Body of pancreas (tissue), 4 donors: Measurements from ENCODE around the gene NIN. TPM values are rescaled to one million over a fixed set of nuclear protein-coding genes. Genes with fewer than 3 reads are reported as not detected.
A peak's percentile ranks its signal among the peaks of the same experiment; 100 is the strongest.
"Not testable (repeated sequence)": the region's sequence is repeated elsewhere in the genome, so short reads cannot be mapped to it uniquely, and the experiment has no call there.

Source experiments
- ATAC-seq: fragments of 150-250 bp; one replicate; pipeline ENCODE4 v1.9.1; 2016
- DNase-seq, 4 donors: peaks; one replicate each; pipeline ENCODE4 v3.0.0-alpha.2; 2019
- H3K27ac ChIP-seq, 4 donors: fragments of 200-600 bp; sonication (generic); 1 replicate in 3 of 4; 2 replicates in 1 of 4; pipeline versions ENCODE4 v1.5.1 to v1.6.1; 2016 to 2019; ENCODE audit warnings: mild to moderate bottlenecking in 1 of 4, mixed read lengths in 1 of 4, moderate library complexity in 1 of 4
- H3K27me3 ChIP-seq, 2 donors: fragments of 200-600 bp; sonication (generic); one replicate each; pipeline ENCODE4 v1.6.0; 2016; ENCODE audit warnings: mild to moderate bottlenecking in 1 of 2
- H3K36me3 ChIP-seq, 2 donors: fragments of 200-600 bp; sonication (generic); replicated peaks in 1 of 2; 2 replicates each; pipeline ENCODE4 v1.5.1; 2016; ENCODE audit warnings: low read depth in 2 of 2; ENCODE audit not compliant: insufficient read depth in 1 of 2
- H3K4me1 ChIP-seq: fragments of 200-600 bp; sonication (generic); one replicate; pipeline ENCODE4 v1.6.0; 2016
- H3K4me3 ChIP-seq, 2 donors: fragments of 200-600 bp; sonication (generic); 1 replicate in 1 of 2; 2 replicates in 1 of 2; pipeline ENCODE4 v1.5.1; 2016 to 2019
- H3K9me3 ChIP-seq, 3 donors: fragments of 200-600 bp; sonication (generic); 1 replicate in 2 of 3; 2 replicates in 1 of 3; pipeline ENCODE4 v1.5.1; 2016
- POLR2A ChIP-seq, 3 donors: fragments of 450-650 bp; IDR thresholded peaks; one replicate each; pipeline ENCODE4 v1.6.1; 2016; ENCODE audit warnings: antibody characterized with exemption in 3 of 3, mild to moderate bottlenecking in 2 of 3
- WGBS, 2 donors: methylation state at CpG; one replicate each; pipeline ENCODE4 v1.1.5; 2017; 5-methylcytosine and 5-hydroxymethylcytosine counted together
- intact Hi-C: fragments of 100-400 bp; cut with DNase I; formaldehyde crosslinking; loops from one replicate; pipeline ENCODE4 v1.15.1; 2023
- total RNA-seq, 2 donors: library from RNA; depleted of rRNA; stranded (reverse); fragments of >200 nt; gene quantifications; one replicate each; pipeline ENCODE4 v1.1.0, GENCODE V29; 2016
- TF ChIP-seq, protein P1 (sequence below), 7 experiments: fragments of 450-650 bp in 4 of 7; fragments of 200-600 bp in 3 of 7; sonication (generic) in 3 of 7; IDR thresholded peaks; one replicate each; pipeline ENCODE4 v1.5.1; 2016 to 2019; ENCODE audit warnings: antibody characterized with exemption in 7 of 7

The NIN gene
- total RNA-seq, 2 donors from 2014 or later, result 6.6 to 16.9 TPM

DNA sequence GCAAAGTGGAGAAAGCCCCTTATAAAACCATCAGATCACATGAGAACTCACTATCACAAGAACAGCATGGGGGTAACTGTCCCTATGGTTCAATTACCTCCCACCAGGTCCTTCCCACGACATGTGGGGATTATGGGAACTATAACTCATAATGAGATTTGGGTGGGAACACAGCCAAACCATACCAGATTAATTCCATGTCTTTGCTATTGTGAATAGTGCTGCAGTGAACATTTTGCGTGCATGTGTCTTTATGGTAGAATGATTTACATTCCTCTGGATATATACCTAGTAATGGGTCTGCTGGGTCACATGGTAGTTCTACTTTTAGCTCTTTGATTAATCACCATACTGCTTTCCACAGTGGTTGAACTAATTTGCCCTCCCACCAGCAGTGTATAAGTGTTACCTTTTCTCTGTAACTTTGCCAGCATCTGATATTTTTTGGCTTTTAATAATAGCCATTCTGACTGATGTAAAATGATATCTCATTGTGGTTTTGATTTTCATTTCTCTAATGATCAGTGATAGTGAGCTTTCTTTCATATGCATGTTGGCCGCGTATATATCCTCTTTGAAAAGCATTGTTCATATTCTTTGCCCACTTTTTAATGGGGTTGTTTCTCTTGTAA lies 133.2 kb downstream of the NIN start:
- 76 to 82% methylated on average over 4 of the region's 4 CpGs for WGBS, 2 donors
- H3K9me3 ChIP-seq, result no peaks in the 10 kb centered on the region
- DNase-seq, result no peak
- H3K4me1 ChIP-seq, result no peaks in the 10 kb centered on the region
- no peak overlapping the region for H3K27ac ChIP-seq
- no peak for ATAC-seq
- H3K4me3 ChIP-seq, result no peak overlapping the region
- no peak for TF ChIP-seq POLR2A (IDR thresholded peaks at IDR 0.05)
- TF ChIP-seq, protein P1, sequence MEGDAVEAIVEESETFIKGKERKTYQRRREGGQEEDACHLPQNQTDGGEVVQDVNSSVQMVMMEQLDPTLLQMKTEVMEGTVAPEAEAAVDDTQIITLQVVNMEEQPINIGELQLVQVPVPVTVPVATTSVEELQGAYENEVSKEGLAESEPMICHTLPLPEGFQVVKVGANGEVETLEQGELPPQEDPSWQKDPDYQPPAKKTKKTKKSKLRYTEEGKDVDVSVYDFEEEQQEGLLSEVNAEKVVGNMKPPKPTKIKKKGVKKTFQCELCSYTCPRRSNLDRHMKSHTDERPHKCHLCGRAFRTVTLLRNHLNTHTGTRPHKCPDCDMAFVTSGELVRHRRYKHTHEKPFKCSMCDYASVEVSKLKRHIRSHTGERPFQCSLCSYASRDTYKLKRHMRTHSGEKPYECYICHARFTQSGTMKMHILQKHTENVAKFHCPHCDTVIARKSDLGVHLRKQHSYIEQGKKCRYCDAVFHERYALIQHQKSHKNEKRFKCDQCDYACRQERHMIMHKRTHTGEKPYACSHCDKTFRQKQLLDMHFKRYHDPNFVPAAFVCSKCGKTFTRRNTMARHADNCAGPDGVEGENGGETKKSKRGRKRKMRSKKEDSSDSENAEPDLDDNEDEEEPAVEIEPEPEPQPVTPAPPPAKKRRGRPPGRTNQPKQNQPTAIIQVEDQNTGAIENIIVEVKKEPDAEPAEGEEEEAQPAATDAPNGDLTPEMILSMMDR (IDR thresholded peaks at IDR 0.05), result no peak
- intact Hi-C loops, result no loop called here
- no peaks in the 10 kb centered on the region for H3K27me3 ChIP-seq
- H3K36me3 ChIP-seq, result no peaks in the 10 kb centered on the region

DNA sequence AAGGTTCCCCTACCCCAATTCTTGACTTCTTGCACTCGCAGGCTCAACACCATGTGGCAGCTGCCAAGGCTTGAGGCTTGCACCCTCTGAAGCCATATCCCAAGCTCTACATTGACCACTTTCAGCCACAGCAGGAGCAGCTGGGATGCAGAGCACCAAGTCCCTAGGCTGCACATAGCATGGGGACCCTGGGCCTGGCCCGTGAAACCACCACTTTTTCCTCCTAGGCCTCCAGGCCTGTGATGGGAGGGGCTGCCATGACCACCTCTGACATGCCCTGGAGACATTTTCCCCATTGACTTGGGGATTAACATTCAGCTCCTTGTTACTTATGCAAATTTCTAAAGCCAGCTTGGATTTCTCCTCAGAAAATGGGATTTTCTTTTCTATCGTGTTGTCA lies 136.7 kb downstream of the NIN start:
- intact Hi-C loops, H3K27ac ChIP-seq, H3K27me3 ChIP-seq, H3K9me3 ChIP-seq, ATAC-seq, H3K4me1 ChIP-seq, H3K4me3 ChIP-seq, H3K36me3 ChIP-seq, DNase-seq: not testable (repeated sequence)
- 98 to 100% methylated on average over 1 to 3 of the region's 3 CpGs for WGBS, 2 donors

DNA sequence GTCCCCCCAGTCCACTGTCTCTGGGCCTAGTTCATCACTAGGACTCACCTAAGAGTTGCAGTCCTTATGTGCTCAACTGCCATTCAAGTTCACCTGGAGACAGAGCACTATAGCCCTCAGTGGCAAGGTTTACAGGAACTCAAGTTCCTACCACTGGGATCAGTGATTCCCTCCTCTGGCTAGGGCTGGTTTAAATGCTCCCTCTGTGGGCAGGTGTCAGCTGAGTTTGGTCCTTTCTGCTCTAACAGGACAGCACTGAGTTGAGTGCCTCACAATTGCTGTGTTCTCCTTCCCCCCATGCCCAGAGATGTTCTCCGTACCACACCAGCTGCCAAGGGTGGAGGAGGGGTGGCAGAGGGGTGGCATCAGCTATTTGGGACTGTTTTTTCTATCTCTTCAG lies 142.1 kb downstream of the NIN start:
- no peaks in the 10 kb centered on the region for H3K4me1 ChIP-seq
- no peaks in the 10 kb centered on the region for H3K27me3 ChIP-seq
- intact Hi-C loops, result no loop called here
- ATAC-seq (no peak), DNase-seq (no peak)
- no peaks in the 10 kb centered on the region for H3K36me3 ChIP-seq
- no peak overlapping the region for H3K4me3 ChIP-seq
- WGBS, 2 donors, result 85 to 100% methylated on average over 1 of the region's 1 CpG
- no peak for TF ChIP-seq POLR2A (IDR thresholded peaks at IDR 0.05)
- TF ChIP-seq, protein P1 (IDR thresholded peaks at IDR 0.05), result no peak
- no peak overlapping the region for H3K27ac ChIP-seq
- no peaks in the 10 kb centered on the region for H3K9me3 ChIP-seq

DNA sequence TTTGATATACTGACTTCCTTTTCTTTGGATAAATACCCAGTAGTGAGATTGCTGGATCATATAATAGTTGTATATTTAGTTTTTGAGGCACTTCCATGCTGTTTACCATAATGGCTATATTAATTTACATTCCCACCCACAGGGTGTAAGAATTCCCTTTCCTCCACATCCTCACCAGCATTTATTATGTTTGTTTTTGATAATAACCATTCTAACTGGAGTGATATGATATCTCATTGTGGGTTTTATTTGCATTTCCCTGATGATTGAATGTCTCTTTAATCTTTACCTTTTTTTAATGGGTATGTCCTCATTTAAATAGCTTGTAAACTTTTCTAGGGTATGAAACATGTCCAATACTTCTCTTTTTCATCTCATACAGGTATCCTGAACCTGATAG lies 151.3 kb downstream of the NIN start:
- TF ChIP-seq, protein P1 (IDR thresholded peaks at IDR 0.05), result no peak
- TF ChIP-seq POLR2A (IDR thresholded peaks at IDR 0.05), result no peak
- DNase-seq (no peak), ATAC-seq (no peak)
- Histone ChIP-seq H3K36me3 (no peaks in the 10 kb centered on the region), H3K4me3 (no peak overlapping the region), H3K4me1 (peaks cover 5% of the 10 kb centered on the region), H3K27ac (no peak overlapping the region), H3K9me3 (no peaks in the 10 kb centered on the region), H3K27me3 (no peaks in the 10 kb centered on the region)
- intact Hi-C loops, result no loop called here

DNA sequence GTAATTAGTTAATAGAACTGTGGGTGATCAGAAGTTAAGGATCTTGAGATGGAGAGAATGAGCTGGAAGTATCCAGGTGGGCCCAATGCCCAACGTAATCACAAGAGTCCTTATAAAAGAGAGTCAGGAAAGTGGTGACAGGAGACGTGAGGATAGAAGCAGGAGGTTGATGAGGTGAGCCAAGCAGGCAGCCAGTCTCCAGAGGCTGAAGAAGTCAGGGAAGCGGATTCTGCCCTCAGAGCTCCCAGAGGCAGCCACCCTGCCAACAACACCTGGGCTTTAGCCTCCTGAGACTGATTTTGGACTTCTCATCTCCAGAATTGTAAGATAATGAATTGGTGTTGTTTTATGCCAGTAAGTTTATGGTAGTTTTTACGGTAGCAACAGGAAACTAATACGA lies 152.8 kb downstream of the NIN start:
- no peaks in the 10 kb centered on the region for H3K27me3 ChIP-seq
- no peak overlapping the region for H3K4me3 ChIP-seq
- intact Hi-C loops, result no loop called here
- DNase-seq (no peak), ATAC-seq (no peak)
- TF ChIP-seq, protein P1 (IDR thresholded peaks at IDR 0.05), result no peak
- no peak for TF ChIP-seq POLR2A (IDR thresholded peaks at IDR 0.05)
- no peaks in the 10 kb centered on the region for H3K36me3 ChIP-seq
- WGBS, 2 donors, result 81 to 85% methylated on average over 5 of the region's 5 CpGs
- peaks cover 5% of the 10 kb centered on the region for H3K4me1 ChIP-seq
- peak overlapping the region in 1 of 4 donors; percentile 24 for H3K27ac ChIP-seq
- H3K9me3 ChIP-seq, result no peaks in the 10 kb centered on the region
